ENCODE results near the gene DDX51.

- TF ChIP-seq, protein P1, sequence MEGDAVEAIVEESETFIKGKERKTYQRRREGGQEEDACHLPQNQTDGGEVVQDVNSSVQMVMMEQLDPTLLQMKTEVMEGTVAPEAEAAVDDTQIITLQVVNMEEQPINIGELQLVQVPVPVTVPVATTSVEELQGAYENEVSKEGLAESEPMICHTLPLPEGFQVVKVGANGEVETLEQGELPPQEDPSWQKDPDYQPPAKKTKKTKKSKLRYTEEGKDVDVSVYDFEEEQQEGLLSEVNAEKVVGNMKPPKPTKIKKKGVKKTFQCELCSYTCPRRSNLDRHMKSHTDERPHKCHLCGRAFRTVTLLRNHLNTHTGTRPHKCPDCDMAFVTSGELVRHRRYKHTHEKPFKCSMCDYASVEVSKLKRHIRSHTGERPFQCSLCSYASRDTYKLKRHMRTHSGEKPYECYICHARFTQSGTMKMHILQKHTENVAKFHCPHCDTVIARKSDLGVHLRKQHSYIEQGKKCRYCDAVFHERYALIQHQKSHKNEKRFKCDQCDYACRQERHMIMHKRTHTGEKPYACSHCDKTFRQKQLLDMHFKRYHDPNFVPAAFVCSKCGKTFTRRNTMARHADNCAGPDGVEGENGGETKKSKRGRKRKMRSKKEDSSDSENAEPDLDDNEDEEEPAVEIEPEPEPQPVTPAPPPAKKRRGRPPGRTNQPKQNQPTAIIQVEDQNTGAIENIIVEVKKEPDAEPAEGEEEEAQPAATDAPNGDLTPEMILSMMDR (IDR thresholded peaks at IDR 0.05) = no peak
- no peak for TF ChIP-seq EZH2 (IDR thresholded peaks at IDR 0.05; ENCODE audit: borderline replicate concordance, insufficient read depth, low read depth, low read length, poor library complexity, severe bottlenecking)
Observed at GRCh38 chr12:132131229-132131628, 12.9 kb downstream of the DDX51 start.

Data from B cell (primary cell).